PC-3 (cell line): ENCODE data around the gene TUBB1. TPM values are rescaled to one million over a fixed set of nuclear protein-coding genes. Genes with fewer than 3 reads are reported as not detected.

Experiments used
- ATAC-seq: fragments of 200-7000 bp; cut with Tn5 transposase; 2 replicates; pipeline ENCODE4 v1.9.1; 2020; ENCODE audit warnings: mild to moderate bottlenecking, moderate library complexity
- BruUV-seq: library from RNA; stranded (reverse); fragments of 400-500 nt; replicated peaks from 2 replicates; lab custom pipeline; 2021; lab: Mats Ljungman, UMichigan
- CTCF ChIA-PET: fragments of 300-600 bp; sonication (Branson Sonifier 250); formaldehyde crosslinking; loops from one replicate; lab custom pipeline; 2022; ENCODE audit warnings: antibody characterized with exemption; lab: Charles Lee
- POLR2A ChIA-PET: fragments of 300-600 bp; sonication (Branson Sonifier 250); formaldehyde crosslinking; loops from one replicate; lab custom pipeline; 2022; ENCODE audit warnings: antibody characterized with exemption; ENCODE audit not compliant: unreplicated experiment; lab: Charles Lee
- DNase-seq: peaks from one replicate; pipeline ENCODE4 v3.0.0-alpha.2; 2015
- H2AFZ ChIP-seq: fragments of 300-600 bp; sonication (generic); 2 replicates; pipeline ENCODE4 v1.6.0; 2016; ENCODE audit warnings: antibody characterized with exemption, low read length
- H3F3A ChIP-seq: fragments of 300-600 bp; sonication (generic); one replicate; pipeline ENCODE4 v1.6.0; 2017; ENCODE audit warnings: antibody characterized with exemption, low read length, control low read depth, mild to moderate bottlenecking; ENCODE audit not compliant: unreplicated experiment
- H3K27ac ChIP-seq: fragments of 300-600 bp; sonication (generic); 2 replicates; pipeline ENCODE4 v1.5.1; 2016; ENCODE audit warnings: mild to moderate bottlenecking, low read length
- H3K27me3 ChIP-seq: fragments of 300-600 bp; sonication (generic); 2 replicates; pipeline ENCODE4 v1.6.1; 2016; ENCODE audit warnings: low read length, mixed read lengths
- H3K36me3 ChIP-seq: fragments of 300-600 bp; sonication (generic); 2 replicates; pipeline ENCODE4 v1.6.1; 2016; ENCODE audit warnings: low read depth, mixed run types, low read length, mixed read lengths
- H3K4me1 ChIP-seq: fragments of 300-600 bp; sonication (generic); 2 replicates; pipeline ENCODE4 v1.5.1; 2016; ENCODE audit warnings: low read length; ENCODE audit not compliant: insufficient read depth
- H3K4me2 ChIP-seq: fragments of 300-600 bp; sonication (generic); 2 replicates; pipeline ENCODE4 v1.6.0; 2016; ENCODE audit warnings: low read length
- H3K4me3 ChIP-seq: fragments of 300-600 bp; sonication (generic); 2 replicates; pipeline ENCODE4 v1.5.1; 2016; ENCODE audit warnings: mild to moderate bottlenecking, low read length, mixed read lengths
- H3K79me2 ChIP-seq: fragments of 300-600 bp; sonication (generic); 2 replicates; pipeline ENCODE4 v1.6.1; 2017; ENCODE audit warnings: low read length, mixed read lengths
- H3K9ac ChIP-seq: fragments of 300-600 bp; sonication (generic); 2 replicates; pipeline ENCODE4 v1.6.0; 2016; ENCODE audit warnings: mild to moderate bottlenecking, low read length
- H3K9me2 ChIP-seq: fragments of 300-600 bp; sonication (generic); replicated peaks from 2 replicates; pipeline ENCODE4 v1.6.1; 2016; ENCODE audit warnings: mixed run types, low read length, mixed read lengths
- H3K9me3 ChIP-seq: fragments of 300-600 bp; sonication (generic); 2 replicates; pipeline ENCODE4 v1.6.1; 2016; ENCODE audit warnings: low read length, mixed read lengths
- H4K20me1 ChIP-seq: fragments of 300-600 bp; sonication (generic); 2 replicates; pipeline ENCODE4 v1.6.1; 2016; ENCODE audit warnings: low read length, mixed read lengths
- EZH2 ChIP-seq: fragments of 300-600 bp; sonication (generic); IDR thresholded peaks from one replicate; pipeline ENCODE4 v1.6.1; 2017; ENCODE audit warnings: antibody characterized with exemption, mild to moderate bottlenecking, low read length; ENCODE audit not compliant: unreplicated experiment
- EZH2phosphoT487 ChIP-seq: fragments of 300-600 bp; sonication (generic); IDR thresholded peaks from 2 replicates; pipeline ENCODE4 v1.6.1; 2018; ENCODE audit warnings: mild to moderate bottlenecking, antibody characterized with exemption, low read length, borderline replicate concordance
- intact Hi-C: fragments of 100-400 bp; cut with micrococcal nuclease; formaldehyde crosslinking; loops from 2 replicates; pipeline ENCODE4 v1.9.0; 2023
- total RNA-seq: library from RNA; depleted of rRNA; stranded (reverse); fragments of >200 nt; gene quantifications from 2 replicates; pipeline ENCODE4 v1.2.3, GENCODE V29; 2014; rRNA removed
- TF ChIP-seq, protein P1 (sequence below): fragments of 300-600 bp; sonication (generic); conservative IDR thresholded peaks from 2 replicates; pipeline ENCODE4 v1.5.1; 2017; ENCODE audit warnings: antibody characterized with exemption, low read depth, mild to moderate bottlenecking, low read length

The TUBB1 gene
- total RNA-seq, 1 experiment from 2014 or later, result not detected

DNA sequence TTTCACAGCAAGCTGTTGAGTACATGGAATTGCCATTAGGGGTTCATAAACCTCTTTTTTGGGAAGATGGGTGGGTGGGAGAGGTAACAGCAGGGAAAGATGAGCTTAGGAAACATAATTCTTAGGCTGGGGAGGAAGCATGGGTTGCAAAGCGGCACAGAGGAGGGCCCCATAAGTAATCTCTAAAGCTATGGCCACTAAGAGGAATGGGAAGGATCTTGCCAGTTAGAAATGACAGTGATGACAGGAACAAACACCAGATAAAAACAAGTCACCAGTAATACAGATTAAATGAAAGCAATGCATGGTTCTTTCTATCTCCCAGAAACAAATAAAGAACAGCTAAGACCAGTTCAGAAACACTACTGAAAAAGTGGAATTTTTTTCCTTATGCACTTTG lies 54.4 kb downstream of the TUBB1 start:
- intact Hi-C loops, result no loop called here
- no TSS peak for BruUV-seq

DNA sequence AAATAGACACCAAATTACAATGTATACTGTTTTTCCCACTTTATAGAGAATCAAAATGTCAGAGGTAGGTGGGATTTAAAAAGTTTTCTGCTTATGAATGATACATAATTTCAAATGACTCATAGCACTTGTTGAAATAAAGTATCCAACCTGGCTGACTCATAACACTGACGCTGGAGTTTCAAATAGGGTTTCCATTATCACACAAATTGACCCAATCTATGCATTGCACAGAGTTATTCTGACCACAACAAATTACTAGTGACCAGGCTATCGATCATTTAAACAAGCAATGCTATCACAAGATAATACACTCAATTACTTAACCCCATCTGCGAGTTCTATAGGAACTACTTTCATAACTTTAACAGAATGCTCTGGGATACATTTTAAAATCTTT lies 55.2 kb downstream of the TUBB1 start:
- Histone ChIP-seq H3K4me3 (no peak overlapping the region), H2AFZ (no peak overlapping the region), H4K20me1 (no peaks in the 10 kb centered on the region), H3K9me2 (no peaks in the 10 kb centered on the region), H3K27ac (no peak overlapping the region), H3K27me3 (peaks cover 37% of the 10 kb centered on the region; the same call in 1 of the 2 replicates), H3F3A (no peaks in the 10 kb centered on the region), H3K4me1 (peaks cover 16% of the 10 kb centered on the region), H3K9me3 (no peaks in the 10 kb centered on the region), H3K4me2 (peak overlapping the region; percentile 29), H3K79me2 (no peaks in the 10 kb centered on the region), H3K9ac (no peak overlapping the region), H3K36me3 (no peaks in the 10 kb centered on the region)
- ATAC-seq (peak; percentile 78), DNase-seq (peak; percentile 79)
- ChIA-PET CTCF (no interaction called here), POLR2A (no interaction called here)
- TF ChIP-seq, protein P1, sequence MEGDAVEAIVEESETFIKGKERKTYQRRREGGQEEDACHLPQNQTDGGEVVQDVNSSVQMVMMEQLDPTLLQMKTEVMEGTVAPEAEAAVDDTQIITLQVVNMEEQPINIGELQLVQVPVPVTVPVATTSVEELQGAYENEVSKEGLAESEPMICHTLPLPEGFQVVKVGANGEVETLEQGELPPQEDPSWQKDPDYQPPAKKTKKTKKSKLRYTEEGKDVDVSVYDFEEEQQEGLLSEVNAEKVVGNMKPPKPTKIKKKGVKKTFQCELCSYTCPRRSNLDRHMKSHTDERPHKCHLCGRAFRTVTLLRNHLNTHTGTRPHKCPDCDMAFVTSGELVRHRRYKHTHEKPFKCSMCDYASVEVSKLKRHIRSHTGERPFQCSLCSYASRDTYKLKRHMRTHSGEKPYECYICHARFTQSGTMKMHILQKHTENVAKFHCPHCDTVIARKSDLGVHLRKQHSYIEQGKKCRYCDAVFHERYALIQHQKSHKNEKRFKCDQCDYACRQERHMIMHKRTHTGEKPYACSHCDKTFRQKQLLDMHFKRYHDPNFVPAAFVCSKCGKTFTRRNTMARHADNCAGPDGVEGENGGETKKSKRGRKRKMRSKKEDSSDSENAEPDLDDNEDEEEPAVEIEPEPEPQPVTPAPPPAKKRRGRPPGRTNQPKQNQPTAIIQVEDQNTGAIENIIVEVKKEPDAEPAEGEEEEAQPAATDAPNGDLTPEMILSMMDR, result no peak
- TF ChIP-seq EZH2phosphoT487 (no peak), EZH2 (no peak)
- intact Hi-C loops, result no loop called here
- no TSS peak for BruUV-seq

More for the DNA sequence above, 54.4 kb downstream of the TUBB1 start:
- Histone ChIP-seq H3K27ac (no peak overlapping the region), H4K20me1 (no peaks in the 10 kb centered on the region), H3K27me3 (peaks cover 43% of the 10 kb centered on the region), H3K9me3 (no peaks in the 10 kb centered on the region), H3K9me2 (no peaks in the 10 kb centered on the region), H3K4me3 (no peak overlapping the region), H3K9ac (no peak overlapping the region), H2AFZ (no peak overlapping the region), H3K79me2 (no peaks in the 10 kb centered on the region), H3K4me2 (no peak overlapping the region), H3K4me1 (peaks cover 16% of the 10 kb centered on the region), H3F3A (no peaks in the 10 kb centered on the region), H3K36me3 (no peaks in the 10 kb centered on the region)
- CTCF ChIA-PET, result no interaction called here
- TF ChIP-seq EZH2phosphoT487, result no peak
- TF ChIP-seq, protein P1, result no peak
- ATAC-seq (no peak), DNase-seq (no peak)
- POLR2A ChIA-PET, result no interaction called here

DNA sequence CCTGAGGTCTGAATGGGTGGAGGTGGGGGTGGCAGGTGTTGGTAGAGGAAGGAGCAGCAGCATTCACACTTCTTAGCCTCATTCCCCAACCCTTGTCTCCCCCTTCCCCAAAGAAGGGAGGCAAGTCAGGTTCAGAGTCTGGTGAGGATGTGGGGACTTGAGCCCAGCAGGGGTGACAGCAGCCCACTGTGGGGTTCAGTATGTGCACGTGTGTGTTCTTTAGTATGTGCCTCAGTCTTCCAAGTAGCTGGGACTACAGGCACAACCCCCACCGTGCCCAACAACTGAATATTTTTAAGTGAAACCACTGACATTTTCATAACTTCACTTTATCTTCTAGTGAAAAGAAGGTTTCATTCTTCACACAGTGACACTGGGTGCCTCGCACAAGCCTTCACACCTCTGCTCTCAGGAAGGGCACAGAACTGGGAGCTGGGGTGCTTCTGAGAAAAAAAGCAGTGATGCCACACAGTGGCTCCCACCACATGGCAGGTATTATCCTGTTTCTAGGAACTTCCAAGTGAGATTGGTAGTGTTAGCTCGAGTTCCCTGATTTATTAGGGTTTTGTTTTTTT lies 56.8 kb downstream of the TUBB1 start:
- TF ChIP-seq, protein P1, result no peak
- no peak for TF ChIP-seq EZH2phosphoT487
- H4K20me1 ChIP-seq, result no peaks in the 10 kb centered on the region
- no peaks in the 10 kb centered on the region for H3K36me3 ChIP-seq
- H3K4me3 ChIP-seq, result no peak overlapping the region
- no peak overlapping the region for H3K9ac ChIP-seq
- peaks cover 16% of the 10 kb centered on the region for H3K4me1 ChIP-seq
- H3K4me2 ChIP-seq, result no peak overlapping the region
- no peaks in the 10 kb centered on the region for H3F3A ChIP-seq
- H2AFZ ChIP-seq, result no peak overlapping the region
- DNase-seq (no peak), ATAC-seq (no peak)
- no TSS peak for BruUV-seq
- intact Hi-C loops, result no loop called here
- H3K79me2 ChIP-seq, result no peaks in the 10 kb centered on the region
- ChIA-PET CTCF (no interaction called here), POLR2A (no interaction called here)
- no peak overlapping the region for H3K27ac ChIP-seq
- H3K27me3 ChIP-seq, result peaks cover 30% of the 10 kb centered on the region; the same call in 1 of the 2 replicates
- no peaks in the 10 kb centered on the region for H3K9me2 ChIP-seq
- H3K9me3 ChIP-seq, result no peaks in the 10 kb centered on the region

Other genes with a start within 250 kb of the TUBB1 start
- gene GNAS-AS1, start 168.5 kb upstream of the TUBB1 start, total RNA-seq, result 0.11 TPM in 1 of 2 replicates, not detected in the other
- gene GNAS, start 166.7 kb upstream of the TUBB1 start, total RNA-seq, result 694 and 822 TPM in 2 replicates
- gene NELFCD, start 38.2 kb upstream of the TUBB1 start, total RNA-seq, result 131 and 144 TPM in 2 replicates
- 191 and 225 TPM in 2 replicates for gene CTSZ, start 12.2 kb upstream of the TUBB1 start, total RNA-seq
- 47.1 and 58.5 TPM in 2 replicates for gene ATP5F1E, start 12.9 kb downstream of the TUBB1 start, total RNA-seq
- gene PRELID3B, start 23.4 kb downstream of the TUBB1 start, total RNA-seq, result 118 and 181 TPM in 2 replicates
- gene ZNF831, start 144.4 kb downstream of the TUBB1 start, total RNA-seq, result not detected in 2 replicates